ENCODE results near the gene TP53. TPM values are rescaled to one million over a fixed set of nuclear protein-coding genes. Genes with fewer than 3 reads are reported as not detected.

Gene TP53
- total RNA-seq, result 30.9 and 46.9 TPM in 2 replicates

DNA sequence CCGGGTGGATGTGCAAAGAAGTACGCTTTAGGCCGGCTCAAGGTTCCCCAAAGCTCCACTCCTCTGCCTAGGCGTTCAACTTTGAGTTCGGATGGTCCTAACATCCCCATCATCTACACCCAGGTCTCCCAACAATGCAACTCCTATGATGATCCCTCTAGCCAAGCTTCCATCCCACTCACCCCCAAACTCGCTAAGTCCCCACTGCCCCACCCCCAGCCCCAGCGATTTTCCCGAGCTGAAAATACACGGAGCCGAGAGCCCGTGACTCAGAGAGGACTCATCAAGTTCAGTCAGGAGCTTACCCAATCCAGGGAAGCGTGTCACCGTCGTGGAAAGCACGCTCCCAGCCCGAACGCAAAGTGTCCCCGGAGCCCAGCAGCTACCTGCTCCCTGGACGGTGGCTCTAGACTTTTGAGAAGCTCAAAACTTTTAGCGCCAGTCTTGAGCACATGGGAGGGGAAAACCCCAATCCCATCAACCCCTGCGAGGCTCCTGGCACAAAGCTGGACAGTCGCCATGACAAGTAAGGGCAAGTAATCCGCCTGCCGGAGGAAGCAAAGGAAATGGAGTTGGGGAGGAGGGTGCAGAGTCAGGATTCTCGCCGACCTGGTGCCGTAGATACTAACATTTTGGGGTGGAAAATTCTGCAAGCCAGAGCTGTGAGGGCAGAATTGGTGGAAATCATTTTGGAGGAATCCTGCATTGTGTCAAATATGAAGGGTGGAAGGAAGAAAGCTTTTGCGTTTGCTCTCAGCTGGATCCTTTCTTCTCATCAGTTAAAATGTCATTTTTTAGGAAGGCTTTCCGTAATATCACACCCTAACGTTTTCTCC lies at the start of gene TP53:
TSS of gene TP53 (minus strand) at position 419 of the 836 bp plus-strand sequence. CDS start 10,896 bp downstream, outside the sequence.

DNA sequence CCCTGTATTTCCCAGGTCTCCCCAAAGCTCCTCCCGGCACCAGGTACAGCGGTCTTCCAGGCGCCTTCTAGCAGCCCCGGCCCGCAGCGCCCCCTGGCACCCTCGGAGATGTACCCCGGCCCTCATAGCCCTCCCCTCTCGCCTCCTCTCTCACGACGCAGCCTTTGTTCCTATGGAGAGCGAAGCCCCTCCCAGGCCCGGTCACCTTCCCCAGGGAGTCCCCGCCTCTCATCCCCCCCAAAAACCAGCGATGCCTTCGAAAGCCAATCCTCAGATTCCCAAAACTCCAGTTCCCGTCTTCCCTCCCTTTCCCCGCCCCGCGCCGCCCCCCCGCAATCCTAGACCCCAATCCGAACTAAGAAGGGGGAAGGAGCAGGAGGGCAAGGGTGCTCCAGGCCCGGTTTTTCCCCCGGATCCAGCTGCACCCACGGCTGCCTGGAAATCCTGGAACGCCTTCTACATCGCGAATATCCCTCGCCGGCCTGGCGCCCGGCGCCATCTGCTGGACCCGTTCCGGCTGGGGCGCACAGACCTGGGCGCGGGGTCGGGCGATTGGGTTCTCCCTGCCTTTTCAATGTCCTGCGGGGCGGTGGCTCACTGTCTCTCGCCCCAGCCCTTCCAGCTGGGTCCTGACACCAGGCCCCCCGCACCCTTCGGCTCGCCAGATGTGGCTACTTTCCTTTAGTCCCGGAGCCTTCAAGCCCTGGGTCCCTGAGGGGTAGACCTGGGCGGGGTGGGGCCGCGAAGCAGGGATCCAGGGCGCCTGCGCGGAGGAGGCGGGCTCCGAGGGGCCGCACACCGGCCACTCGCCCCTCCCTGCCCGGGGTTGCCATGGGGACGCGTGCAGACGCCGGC lies 29.8 kb upstream of the TP53 start, which contains the start of gene DNAH2:
TSS of gene DNAH2 (plus strand) at position 844 of the 855 bp plus-strand sequence. CDS start 1,991 bp downstream, outside the sequence.

DNA sequence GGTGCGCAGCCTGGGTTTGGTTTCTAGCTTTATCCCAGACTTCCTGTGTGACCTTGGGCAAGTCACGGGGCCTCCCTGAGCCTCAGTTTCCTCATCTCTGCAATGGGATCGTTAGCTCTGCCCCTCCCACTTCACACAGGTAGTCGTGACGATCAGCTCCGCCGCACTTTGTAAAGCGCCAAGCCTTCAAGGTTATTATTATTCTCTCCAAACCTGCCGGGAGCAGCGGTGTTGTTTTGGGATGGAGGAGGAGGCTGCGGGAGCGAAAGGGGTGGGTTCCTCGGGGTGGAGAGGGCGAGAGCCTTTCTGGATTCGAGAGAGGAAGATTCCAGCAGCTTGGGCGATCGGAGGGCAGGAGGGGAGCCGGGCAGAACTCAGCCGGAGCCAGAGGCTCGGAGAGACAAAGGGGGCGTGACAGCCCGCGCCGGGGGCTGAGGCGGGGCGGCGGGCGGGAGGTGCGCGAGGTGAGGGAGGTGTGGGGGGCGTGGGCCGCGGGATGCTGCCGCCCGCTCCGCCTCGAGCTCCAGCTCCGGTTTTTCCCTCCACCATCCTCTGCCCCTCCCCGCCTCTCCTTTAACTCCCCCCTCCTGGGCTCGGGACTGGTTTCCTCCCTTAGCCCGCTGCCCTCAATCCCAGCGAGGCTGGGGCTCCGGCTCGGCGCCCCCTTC lies 17.4 kb upstream of the TP53 start, which contains the start of gene EFNB3:
TSS of gene EFNB3 (plus strand) at position 602 of the 668 bp plus-strand sequence. CDS start 397 bp downstream, outside the sequence.

DNA sequence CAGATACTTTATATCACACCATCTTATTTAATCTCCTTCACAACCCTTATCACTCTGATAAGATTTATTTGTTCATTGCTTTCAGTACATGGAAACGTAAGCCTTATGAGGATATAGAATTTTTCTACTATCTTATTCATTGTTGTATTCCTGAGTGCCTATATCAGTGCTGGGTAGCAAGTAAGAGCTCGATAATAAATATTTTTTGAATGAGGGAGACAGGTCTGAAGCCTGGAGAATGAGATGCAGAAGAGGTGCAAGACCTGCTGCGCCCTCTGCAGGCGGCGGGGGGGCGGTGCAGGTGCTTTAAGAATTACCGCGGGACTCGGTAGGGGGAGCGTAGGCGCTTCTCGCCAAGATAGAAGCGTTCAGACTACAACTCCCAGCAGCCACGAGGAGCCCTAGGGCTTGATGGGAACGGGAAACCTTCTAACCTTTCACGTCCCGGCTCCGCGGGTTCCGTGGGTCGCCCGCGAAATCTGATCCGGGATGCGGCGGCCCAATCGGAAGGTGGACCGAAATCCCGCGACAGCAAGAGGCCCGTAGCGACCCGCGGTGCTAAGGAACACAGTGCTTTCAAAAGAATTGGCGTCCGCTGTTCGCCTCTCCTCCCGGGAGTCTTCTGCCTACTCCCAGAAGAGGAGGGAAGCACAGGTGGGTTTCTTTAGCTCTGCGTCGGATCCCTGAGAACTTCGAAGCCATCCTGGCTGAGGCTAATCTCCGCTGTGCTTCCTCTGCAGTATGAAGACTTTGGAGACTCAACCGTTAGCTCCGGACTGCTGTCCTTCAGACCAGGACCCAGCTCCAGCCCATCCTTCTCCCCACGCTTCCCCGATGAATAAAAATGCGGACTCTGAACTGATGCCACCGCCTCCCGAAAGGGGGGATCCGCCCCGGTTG lies 868 bp upstream of the TP53 start, which contains the start of gene WRAP53:
TSS of gene WRAP53 (plus strand) at position 570 of the 900 bp plus-strand sequence. CDS start at position 742, 172 bp downstream.

DNA sequence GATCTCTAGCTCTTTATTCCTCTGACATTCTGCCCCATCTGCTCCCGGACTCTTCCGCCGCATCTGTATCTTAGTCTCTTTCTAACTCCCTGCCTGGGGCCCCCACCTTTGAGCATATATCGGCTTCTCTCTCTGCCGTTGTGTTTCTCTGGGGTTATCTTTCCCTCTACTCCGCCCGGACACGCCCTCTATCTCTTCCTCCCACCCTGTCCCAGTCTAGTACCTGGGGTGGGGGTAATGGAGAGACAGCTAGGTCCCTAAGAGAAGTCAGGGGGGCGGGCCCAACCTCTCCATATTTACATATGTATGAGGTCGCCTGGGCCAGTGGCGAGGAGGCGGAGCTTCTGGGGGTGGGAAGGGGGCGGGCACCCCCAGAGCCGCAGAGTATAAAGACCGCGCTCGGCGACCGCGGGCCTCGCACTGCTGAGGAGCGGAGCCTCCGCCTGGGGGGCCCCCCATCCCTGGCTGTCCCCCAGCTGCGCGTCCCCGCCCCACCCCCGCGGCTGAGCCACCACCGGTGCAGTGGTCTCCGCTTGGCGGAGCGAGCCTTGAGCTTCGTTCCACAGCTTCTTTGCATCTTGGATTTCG lies 36.7 kb downstream of the TP53 start, which contains the start of gene ATP1B2:
TSS of gene ATP1B2 (plus strand) at position 418 of the 588 bp plus-strand sequence. CDS start 593 bp downstream, outside the sequence.

DNA sequence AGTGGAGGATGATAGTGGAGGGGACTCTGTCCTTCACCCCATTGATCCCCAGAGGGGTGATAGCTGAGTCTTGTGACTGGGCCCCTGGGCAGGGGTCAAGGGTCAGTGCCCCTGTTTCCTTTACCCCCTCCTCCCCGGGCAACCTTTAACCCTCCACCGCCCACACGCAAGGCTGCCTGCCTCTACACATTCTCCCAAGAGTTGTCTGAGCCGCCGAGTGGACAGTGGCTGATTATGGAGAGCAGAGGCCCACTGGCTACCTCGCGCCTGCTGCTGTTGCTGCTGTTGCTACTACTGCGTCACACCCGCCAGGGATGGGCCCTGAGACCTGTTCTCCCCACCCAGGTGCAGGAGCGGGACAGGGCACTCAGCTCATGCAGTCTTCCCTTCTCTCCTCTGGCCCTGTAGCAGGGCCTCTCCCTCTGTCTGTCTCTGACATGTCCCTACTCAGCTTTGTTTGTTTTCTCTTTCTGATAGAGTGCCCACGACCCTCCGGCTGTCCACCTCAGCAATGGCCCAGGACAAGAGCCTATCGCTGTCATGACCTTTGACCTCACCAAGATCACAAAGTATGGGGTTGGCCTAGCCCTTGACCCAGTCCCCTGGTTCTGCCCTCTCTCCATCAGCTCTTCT lies 57.2 kb downstream of the TP53 start, which contains the start of gene SHBG:
TSS of gene SHBG (plus strand) at position 197 of the 633 bp plus-strand sequence. CDS start at position 235, 38 bp downstream.

DNA sequence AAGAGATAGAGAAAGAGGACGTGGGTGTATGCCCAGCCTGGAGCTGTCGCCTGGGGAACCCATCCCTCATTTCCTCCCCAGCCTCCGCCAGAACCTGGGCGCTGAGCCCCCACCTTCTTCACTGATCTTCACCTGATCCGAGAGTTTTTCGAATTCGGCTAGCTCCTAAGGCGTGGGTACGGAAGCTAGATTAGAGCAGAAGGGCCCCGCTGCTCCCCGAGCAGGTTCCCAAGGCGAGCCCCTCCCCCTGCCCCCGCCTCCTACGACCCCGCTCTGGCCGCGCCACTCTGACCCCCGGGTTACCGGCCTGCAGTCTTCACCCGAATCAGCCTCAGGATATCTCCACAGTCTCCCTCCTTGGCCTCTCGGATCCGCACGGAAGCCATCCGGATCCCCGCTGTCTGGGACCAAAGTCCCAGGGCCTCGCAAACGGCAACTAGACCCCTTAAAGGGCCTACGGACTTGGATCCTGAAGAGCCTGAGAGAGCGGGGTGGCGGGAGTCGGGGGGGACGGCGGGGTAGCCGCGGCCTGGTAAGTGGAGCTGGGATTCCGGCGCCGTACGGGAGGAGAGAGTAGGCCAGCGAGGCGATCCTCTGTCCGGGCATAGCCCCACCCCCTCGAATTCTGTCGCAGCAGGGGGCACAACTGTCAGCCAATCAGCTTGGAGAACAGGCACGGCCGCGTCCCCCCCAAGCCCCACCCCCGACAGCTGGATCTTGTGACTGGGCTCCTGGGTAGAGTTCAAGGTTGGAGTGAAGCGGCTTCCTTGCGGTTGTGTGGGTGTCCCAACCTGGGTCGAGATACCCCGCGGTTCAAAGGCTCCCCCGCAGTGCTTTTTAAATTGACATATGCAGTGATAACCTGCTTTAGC lies 59.8 kb downstream of the TP53 start, which contains the start of gene SAT2:
TSS of gene SAT2 (minus strand) at position 572 of the 872 bp plus-strand sequence. CDS start at position 386, 186 bp downstream.

Other genes starting within 250 kb of the TP53 start
- gene FGF11, start 248.0 kb downstream of the TP53 start, total RNA-seq, result under 0.01 and 0.37 TPM in 2 replicates
- 2.0 and 3.7 TPM in 2 replicates for gene CHRNB1, start 242.4 kb downstream of the TP53 start, total RNA-seq
- 19.1 and 19.5 TPM in 2 replicates for gene ZBTB4, start 207.9 kb downstream of the TP53 start, total RNA-seq
- not detected in 2 replicates for gene SLC35G6, start 206.0 kb downstream of the TP53 start, total RNA-seq
- gene POLR2A, start 203.1 kb downstream of the TP53 start, total RNA-seq, result 81.9 and 112 TPM in 2 replicates
- gene TNFSF12, start 138.4 kb downstream of the TP53 start, total RNA-seq, result 5.5 and 8.5 TPM in 2 replicates
- gene TNFSF13, start 128.7 kb downstream of the TP53 start, total RNA-seq, result 0.59 and 1.1 TPM in 2 replicates
- 69.1 and 70.0 TPM in 2 replicates for gene SENP3, start 125.6 kb downstream of the TP53 start, total RNA-seq
- 39.7 and 53.0 TPM in 2 replicates for gene CD68, start 107.9 kb downstream of the TP53 start, total RNA-seq
- 116 and 129 TPM in 2 replicates for gene MPDU1, start 103.6 kb downstream of the TP53 start, total RNA-seq
- gene SOX15, start 97.4 kb downstream of the TP53 start, total RNA-seq, result 0.20 TPM in 1 of 2 replicates, not detected in the other
- gene FXR2, start 72.6 kb downstream of the TP53 start, total RNA-seq, result 27.6 and 35.8 TPM in 2 replicates
- gene SAT2, start 59.7 kb downstream of the TP53 start, total RNA-seq, result 19.2 and 20.9 TPM in 2 replicates
- 0.37 and 0.39 TPM in 2 replicates for gene SHBG, start 57.4 kb downstream of the TP53 start, total RNA-seq
- gene ATP1B2, start 36.6 kb downstream of the TP53 start, total RNA-seq, result not detected in 2 replicates
- gene WRAP53, start 987 bp upstream of the TP53 start, total RNA-seq, result 8.1 and 10.2 TPM in 2 replicates
- 0.37 and 0.59 TPM in 2 replicates for gene EFNB3, start 17.7 kb upstream of the TP53 start, total RNA-seq
- 0.37 and 0.39 TPM in 2 replicates for gene DNAH2, start 30.3 kb upstream of the TP53 start, total RNA-seq
- 3.3 and 5.1 TPM in 2 replicates for gene KDM6B, start 146.7 kb upstream of the TP53 start, total RNA-seq
- 0.20 TPM in 1 of 2 replicates, not detected in the other for gene TMEM88, start 167.6 kb upstream of the TP53 start, total RNA-seq
- 61.6 and 106 TPM in 2 replicates for gene NAA38, start 170.1 kb upstream of the TP53 start, total RNA-seq
- gene CYB5D1, start 170.5 kb upstream of the TP53 start, total RNA-seq, result 8.8 and 11.5 TPM in 2 replicates
- 58.1 and 58.4 TPM in 2 replicates for gene CHD3, start 201.3 kb upstream of the TP53 start, total RNA-seq
- 1.1 and 2.2 TPM in 2 replicates for gene RNF227, start 228.8 kb upstream of the TP53 start, total RNA-seq
- under 0.01 and 0.98 TPM in 2 replicates for gene KCNAB3, start 242.4 kb upstream of the TP53 start, total RNA-seq
- 27.2 and 38.6 TPM in 2 replicates for gene TRAPPC1, start 244.5 kb upstream of the TP53 start, total RNA-seq
- gene CNTROB, start 244.7 kb upstream of the TP53 start, total RNA-seq, result 21.7 and 28.5 TPM in 2 replicates

All from subcutaneous preadipocyte (primary cell).